Omental fat pad (tissue), 4 donors: Measurements from ENCODE around the gene ALKBH4. TPM values are rescaled to one million over a fixed set of nuclear protein-coding genes. Genes with fewer than 3 reads are reported as not detected.

ENCODE experiments used
- ATAC-seq: fragments of 150-250 bp; one replicate; pipeline ENCODE4 v1.9.1; 2016; ENCODE audit warnings: mild to moderate bottlenecking, moderate library complexity; ENCODE audit not compliant: low FRiP score
- DNase-seq: peaks from one replicate; pipeline ENCODE4 v3.0.0-alpha.2; 2019; ENCODE audit warnings: low spot score
- CTCF ChIP-seq, 3 donors: fragments of 450-650 bp; IDR thresholded peaks; one replicate each; pipeline ENCODE4 v1.5.1; 2016 to 2017; ENCODE audit warnings: antibody characterized with exemption in 3 of 3, mild to moderate bottlenecking in 3 of 3, moderate library complexity in 2 of 3
- total RNA-seq, 4 donors: library from RNA; depleted of rRNA; stranded (reverse); fragments of >200 nt; gene quantifications; one replicate each; pipeline ENCODE4 v1.1.0, GENCODE V29; 2016

The ALKBH4 gene
- total RNA-seq, 4 donors from 2014 or later, result 7.9 to 12.6 (median 9.7) TPM

GRCh38 chr7:102454468-102454867, 10.2 kb downstream of the ALKBH4 start:
- TF ChIP-seq CTCF (IDR thresholded peaks at IDR 0.05), result no peak
- ATAC-seq (no peak), DNase-seq (no peak)

- ATAC-seq (no peak), DNase-seq (no peak)
- TF ChIP-seq CTCF (IDR thresholded peaks at IDR 0.05), result no peak
Measured at GRCh38 chr7:102453319-102453718, 11.3 kb downstream of the ALKBH4 start.

- DNase-seq, result no peak
- TF ChIP-seq CTCF (IDR thresholded peaks at IDR 0.05), result no peak
- ATAC-seq, result no peak
Measured at GRCh38 chr7:102452451-102452850, 12.2 kb downstream of the ALKBH4 start.

GRCh38 chr7:102451371-102452054, 13.2 kb downstream of the ALKBH4 start:
- TF ChIP-seq CTCF (IDR thresholded peaks at IDR 0.05), result no peak
- ATAC-seq, result no peak
- no peak for DNase-seq

- DNase-seq (no peak), ATAC-seq (no peak)
- no peak for TF ChIP-seq CTCF (IDR thresholded peaks at IDR 0.05)
Measured at GRCh38 chr7:102450242-102450641, 14.4 kb downstream of the ALKBH4 start.

GRCh38 chr7:102449136-102449535, 15.5 kb downstream of the ALKBH4 start:
- no peak for ATAC-seq
- TF ChIP-seq CTCF (IDR thresholded peaks at IDR 0.05), result no peak
- no peak for DNase-seq

GRCh38 chr7:102447311-102447710, 17.4 kb downstream of the ALKBH4 start:
- ATAC-seq (no peak), DNase-seq (no peak)
- no peak for TF ChIP-seq CTCF (IDR thresholded peaks at IDR 0.05)
